ENCODE measurements around the gene OARD1.

DNA sequence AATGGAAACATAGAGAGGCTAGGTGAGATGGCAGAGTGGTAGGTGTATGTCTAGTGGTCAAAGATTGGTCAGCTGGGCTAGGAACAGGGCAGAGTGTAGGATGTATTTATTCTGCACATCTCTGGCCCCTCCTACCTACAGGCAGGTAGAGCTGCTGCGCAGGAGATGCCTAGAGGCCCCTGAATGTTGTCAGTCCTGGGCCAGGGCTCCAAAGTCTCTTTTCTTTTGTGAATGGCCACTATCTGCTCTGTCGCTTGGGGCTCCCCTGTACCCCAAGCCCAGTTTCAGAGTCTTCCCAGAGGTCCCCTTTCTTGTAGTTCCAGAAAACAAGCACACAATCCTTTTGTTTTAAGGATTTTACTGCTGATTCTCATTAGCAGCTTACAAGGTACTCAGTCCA, 24.9 kb downstream of the OARD1 start:
- TF ChIP-seq, protein P1, sequence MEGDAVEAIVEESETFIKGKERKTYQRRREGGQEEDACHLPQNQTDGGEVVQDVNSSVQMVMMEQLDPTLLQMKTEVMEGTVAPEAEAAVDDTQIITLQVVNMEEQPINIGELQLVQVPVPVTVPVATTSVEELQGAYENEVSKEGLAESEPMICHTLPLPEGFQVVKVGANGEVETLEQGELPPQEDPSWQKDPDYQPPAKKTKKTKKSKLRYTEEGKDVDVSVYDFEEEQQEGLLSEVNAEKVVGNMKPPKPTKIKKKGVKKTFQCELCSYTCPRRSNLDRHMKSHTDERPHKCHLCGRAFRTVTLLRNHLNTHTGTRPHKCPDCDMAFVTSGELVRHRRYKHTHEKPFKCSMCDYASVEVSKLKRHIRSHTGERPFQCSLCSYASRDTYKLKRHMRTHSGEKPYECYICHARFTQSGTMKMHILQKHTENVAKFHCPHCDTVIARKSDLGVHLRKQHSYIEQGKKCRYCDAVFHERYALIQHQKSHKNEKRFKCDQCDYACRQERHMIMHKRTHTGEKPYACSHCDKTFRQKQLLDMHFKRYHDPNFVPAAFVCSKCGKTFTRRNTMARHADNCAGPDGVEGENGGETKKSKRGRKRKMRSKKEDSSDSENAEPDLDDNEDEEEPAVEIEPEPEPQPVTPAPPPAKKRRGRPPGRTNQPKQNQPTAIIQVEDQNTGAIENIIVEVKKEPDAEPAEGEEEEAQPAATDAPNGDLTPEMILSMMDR (IDR thresholded peaks at IDR 0.05) = no peak
- TF ChIP-seq POLR2A (IDR thresholded peaks at IDR 0.05) = no peak

All from esophagus squamous epithelium (tissue), 4 donors.